ENCODE data around the gene MAPKAPK2.
A peak's percentile ranks its signal among the peaks of the same experiment; 100 is the strongest.
"Not testable (repeated sequence)": the region's sequence is repeated elsewhere in the genome, so short reads cannot be mapped to it uniquely, and the experiment has no call there.

The MAPKAPK2 gene

GRCh38 chr1:206776229-206776628 lies 91.5 kb downstream of the MAPKAPK2 start:
- no peak overlapping the region for H3K27ac ChIP-seq (ENCODE audit: extremely low read depth, low read depth, low read length)
- POLR2A ChIA-PET, result interaction anchor here (0.6 kb wide), 1 partner anchor 1015 kb away, joined by 3 read pairs; no protein-coding TSS in a partner anchor
- no peaks in the 10 kb centered on the region for H3K36me3 ChIP-seq (ENCODE audit: control insufficient read depth in 2 of 2, insufficient read depth in 1 of 2, low read length in 2 of 2)
- TF ChIP-seq, protein P1, sequence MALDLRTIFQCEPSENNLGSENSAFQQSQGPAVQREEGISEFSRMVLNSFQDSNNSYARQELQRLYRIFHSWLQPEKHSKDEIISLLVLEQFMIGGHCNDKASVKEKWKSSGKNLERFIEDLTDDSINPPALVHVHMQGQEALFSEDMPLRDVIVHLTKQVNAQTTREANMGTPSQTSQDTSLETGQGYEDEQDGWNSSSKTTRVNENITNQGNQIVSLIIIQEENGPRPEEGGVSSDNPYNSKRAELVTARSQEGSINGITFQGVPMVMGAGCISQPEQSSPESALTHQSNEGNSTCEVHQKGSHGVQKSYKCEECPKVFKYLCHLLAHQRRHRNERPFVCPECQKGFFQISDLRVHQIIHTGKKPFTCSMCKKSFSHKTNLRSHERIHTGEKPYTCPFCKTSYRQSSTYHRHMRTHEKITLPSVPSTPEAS (tag by site-specific recombination; IDR thresholded peaks at IDR 0.05), result 0 out of 2 replicates have a peak, but pooled peaks have one; percentile 24
- TF ChIP-seq ZNF214 (tag by site-specific recombination; IDR thresholded peaks at IDR 0.05; ENCODE audit: borderline replicate concordance), result no peak
- no peak for TF ChIP-seq PRDM6 (tag by site-specific recombination; IDR thresholded peaks at IDR 0.05)
- no peak for TF ChIP-seq ZNF223 (tag by site-specific recombination; IDR thresholded peaks at IDR 0.05)
- no peaks in the 10 kb centered on the region for H3K4me1 ChIP-seq (ENCODE audit: control insufficient read depth, insufficient read depth, low read length)
- no peak overlapping the region for H3K4me3 ChIP-seq (ENCODE audit: low read depth, low read length)
- CTCF ChIA-PET, result interaction anchor here (0.6 kb wide), 1 partner anchor 204 kb away, joined by 3 read pairs; no protein-coding TSS in a partner anchor
- H3K9me3 ChIP-seq (ENCODE audit: control insufficient read depth, insufficient read depth, low read depth, low read length), result no peaks in the 10 kb centered on the region

- POLR2A ChIA-PET, result no interaction called here
- CTCF ChIA-PET, result no interaction called here
- Histone ChIP-seq H3K4me1 (ENCODE audit: control insufficient read depth, insufficient read depth, low read length) (no peaks in the 10 kb centered on the region), H3K4me3 (ENCODE audit: low read depth, low read length) (no peak overlapping the region), H3K9me3 (ENCODE audit: control insufficient read depth, insufficient read depth, low read depth, low read length) (no peaks in the 10 kb centered on the region), H3K27ac (ENCODE audit: extremely low read depth, low read depth, low read length) (no peak overlapping the region), H3K36me3 (ENCODE audit: control insufficient read depth in 2 of 2, insufficient read depth in 1 of 2, low read length in 2 of 2) (no peaks in the 10 kb centered on the region)
- no peak for TF ChIP-seq ZNF624 (tag by site-specific recombination; IDR thresholded peaks at IDR 0.05)
- no peak for TF ChIP-seq ZNF121 (tag by site-specific recombination; IDR thresholded peaks at IDR 0.05)
- TF ChIP-seq, protein P2, sequence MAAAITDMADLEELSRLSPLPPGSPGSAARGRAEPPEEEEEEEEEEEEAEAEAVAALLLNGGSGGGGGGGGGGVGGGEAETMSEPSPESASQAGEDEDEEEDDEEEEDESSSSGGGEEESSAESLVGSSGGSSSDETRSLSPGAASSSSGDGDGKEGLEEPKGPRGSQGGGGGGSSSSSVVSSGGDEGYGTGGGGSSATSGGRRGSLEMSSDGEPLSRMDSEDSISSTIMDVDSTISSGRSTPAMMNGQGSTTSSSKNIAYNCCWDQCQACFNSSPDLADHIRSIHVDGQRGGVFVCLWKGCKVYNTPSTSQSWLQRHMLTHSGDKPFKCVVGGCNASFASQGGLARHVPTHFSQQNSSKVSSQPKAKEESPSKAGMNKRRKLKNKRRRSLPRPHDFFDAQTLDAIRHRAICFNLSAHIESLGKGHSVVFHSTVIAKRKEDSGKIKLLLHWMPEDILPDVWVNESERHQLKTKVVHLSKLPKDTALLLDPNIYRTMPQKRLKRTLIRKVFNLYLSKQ (tag by site-specific recombination; IDR thresholded peaks at IDR 0.05; ENCODE audit: borderline replicate concordance), result no peak
- no peak for TF ChIP-seq ZNF211 (tag by site-specific recombination; IDR thresholded peaks at IDR 0.05; ENCODE audit: low read depth)
- TF ChIP-seq ZNF521 (tag by site-specific recombination; IDR thresholded peaks at IDR 0.05), result no peak
These were observed 93.3 kb downstream of the MAPKAPK2 start for GRCh38 chr1:206778031-206778430.

DNA sequence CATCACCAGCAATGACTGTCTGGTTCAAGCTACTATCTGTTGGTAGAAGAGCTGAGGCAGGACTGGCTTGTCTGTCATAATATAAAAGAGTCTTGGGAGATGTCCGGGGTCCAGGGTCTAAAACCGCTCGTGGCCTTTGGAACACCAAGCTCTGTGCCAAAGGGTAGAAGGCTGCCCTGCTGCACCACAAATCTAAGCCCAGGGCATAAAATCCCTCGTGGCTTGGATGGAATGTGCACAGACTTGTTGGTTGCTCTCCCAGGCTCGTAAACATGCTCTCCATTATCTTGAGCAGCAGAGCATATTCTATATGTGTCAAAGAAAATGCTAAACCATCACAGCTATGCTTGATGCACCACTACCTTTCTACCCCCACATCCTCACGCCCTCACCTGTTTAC lies 94.2 kb downstream of the MAPKAPK2 start:
- H3K4me1 ChIP-seq (ENCODE audit: control insufficient read depth, insufficient read depth, low read length); H3K9me3 ChIP-seq (ENCODE audit: control insufficient read depth, insufficient read depth, low read depth, low read length); H3K4me3 ChIP-seq (ENCODE audit: low read depth, low read length); H3K27ac ChIP-seq (ENCODE audit: extremely low read depth, low read depth, low read length); H3K36me3 ChIP-seq (ENCODE audit: control insufficient read depth in 2 of 2, insufficient read depth in 1 of 2, low read length in 2 of 2); POLR2A ChIA-PET: not testable (repeated sequence)
- CTCF ChIA-PET, result interaction anchor here (0.7 kb wide), 1 partner anchor 131 kb away, joined by 3 read pairs; no protein-coding TSS in a partner anchor

- H3K4me1 ChIP-seq (ENCODE audit: control insufficient read depth, insufficient read depth, low read length), result no peaks in the 10 kb centered on the region
- CTCF ChIA-PET, result interaction anchor here (0.7 kb wide), 1 partner anchor 130 kb away, joined by 3 read pairs; no protein-coding TSS in a partner anchor
- no peak overlapping the region for H3K27ac ChIP-seq (ENCODE audit: extremely low read depth, low read depth, low read length)
- no peak overlapping the region for H3K4me3 ChIP-seq (ENCODE audit: low read depth, low read length)
- H3K9me3 ChIP-seq (ENCODE audit: control insufficient read depth, insufficient read depth, low read depth, low read length), result no peaks in the 10 kb centered on the region
- no peaks in the 10 kb centered on the region for H3K36me3 ChIP-seq (ENCODE audit: control insufficient read depth in 2 of 2, insufficient read depth in 1 of 2, low read length in 2 of 2)
- POLR2A ChIA-PET, result no interaction called here
- TF ChIP-seq ZNF548 (tag by site-specific recombination; IDR thresholded peaks at IDR 0.05), result no peak
- no peak for TF ChIP-seq BCL11B (tag by site-specific recombination; IDR thresholded peaks at IDR 0.05; ENCODE audit: low read depth)
- no peak for TF ChIP-seq ZNF621 (tag by site-specific recombination; IDR thresholded peaks at IDR 0.05)
- TF ChIP-seq ZNF311 (tag by site-specific recombination; IDR thresholded peaks at IDR 0.05; ENCODE audit: borderline replicate concordance), result no peak
- TF ChIP-seq PRDM1 (tag by site-specific recombination; IDR thresholded peaks at IDR 0.05), result no peak
- TF ChIP-seq ZNF404 (tag by site-specific recombination; IDR thresholded peaks at IDR 0.05), result no peak
- no peak for TF ChIP-seq KLF9 (tag by site-specific recombination; IDR thresholded peaks at IDR 0.05; ENCODE audit: low read depth)
- TF ChIP-seq ZNF558 (tag by site-specific recombination; IDR thresholded peaks at IDR 0.05), result no peak
- TF ChIP-seq ZNF202 (tag by site-specific recombination; IDR thresholded peaks at IDR 0.05; ENCODE audit: borderline replicate concordance), result no peak
- TF ChIP-seq ZNF549 (tag by site-specific recombination; IDR thresholded peaks at IDR 0.05), result no peak
- TF ChIP-seq ZNF155 (tag by site-specific recombination; IDR thresholded peaks at IDR 0.05), result no peak
- no peak for TF ChIP-seq ZBTB48 (tag by site-specific recombination; IDR thresholded peaks at IDR 0.05)
- TF ChIP-seq REST (tag by site-specific recombination; IDR thresholded peaks at IDR 0.05), result no peak
These were observed 94.9 kb downstream of the MAPKAPK2 start for GRCh38 chr1:206779638-206780037.

Data from HEK293 (cell line).